HG02938 (cell line): Measurements from ENCODE around the gene PXDN.
"Not testable (repeated sequence)": the region's sequence is repeated elsewhere in the genome, so short reads cannot be mapped to it uniquely, and the experiment has no call there.

Experiments used
- ATAC-seq: cut with Tn5 transposase; IDR thresholded peaks from one replicate; pipeline ENCODE4 v1.9.1; 2021; ENCODE audit warnings: mild to moderate bottlenecking, moderate library complexity; ENCODE audit not compliant: unreplicated experiment

The PXDN gene

GRCh38 chr2:1742301-1742680, 2.0 kb downstream of the PXDN start:
- ATAC-seq, result no peak

- no peak for ATAC-seq
These were observed 2.5 kb downstream of the PXDN start for GRCh38 chr2:1741851-1742250.

- ATAC-seq, result no peak
These were observed 3.4 kb downstream of the PXDN start for GRCh38 chr2:1740716-1741589.

DNA sequence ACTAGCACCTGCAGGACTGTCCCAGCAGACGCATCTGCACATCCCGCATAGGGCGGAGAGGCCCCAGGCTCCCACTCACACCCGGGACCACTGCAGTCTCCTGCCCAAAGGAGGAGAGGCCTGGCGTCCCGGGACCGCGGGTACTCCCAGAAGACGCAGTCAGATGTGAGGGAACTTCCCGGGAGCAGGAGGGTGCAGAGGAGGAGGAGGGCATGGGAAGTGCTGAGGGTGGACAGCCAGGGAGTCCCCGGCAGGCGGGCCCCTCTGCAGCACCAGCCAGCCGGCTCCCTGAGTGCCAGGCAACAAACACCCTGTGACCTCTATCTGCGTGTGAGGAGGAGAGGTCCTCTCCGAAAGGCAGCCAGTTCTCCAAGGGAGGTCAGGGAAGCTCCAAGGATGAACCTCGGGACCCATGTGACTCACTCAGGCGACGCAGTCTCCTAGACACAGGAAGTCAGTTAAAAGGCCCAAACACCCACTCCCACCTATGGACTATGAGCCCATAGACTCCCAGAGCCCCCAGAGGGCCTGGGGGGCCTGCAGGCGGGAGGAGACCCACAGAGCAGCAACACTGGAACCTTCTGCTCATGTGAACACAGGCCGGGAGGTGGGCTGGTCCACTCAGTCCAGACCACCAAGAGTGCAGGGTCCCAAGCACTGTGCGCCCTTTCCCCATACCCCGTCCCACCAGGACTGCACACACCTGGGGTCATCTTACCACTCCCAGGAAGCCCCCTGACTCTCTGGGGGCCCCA, 4.2 kb downstream of the PXDN start:
- no peak for ATAC-seq

GRCh38 chr2:1739322-1739957, 4.9 kb downstream of the PXDN start:
- ATAC-seq, result no peak

DNA sequence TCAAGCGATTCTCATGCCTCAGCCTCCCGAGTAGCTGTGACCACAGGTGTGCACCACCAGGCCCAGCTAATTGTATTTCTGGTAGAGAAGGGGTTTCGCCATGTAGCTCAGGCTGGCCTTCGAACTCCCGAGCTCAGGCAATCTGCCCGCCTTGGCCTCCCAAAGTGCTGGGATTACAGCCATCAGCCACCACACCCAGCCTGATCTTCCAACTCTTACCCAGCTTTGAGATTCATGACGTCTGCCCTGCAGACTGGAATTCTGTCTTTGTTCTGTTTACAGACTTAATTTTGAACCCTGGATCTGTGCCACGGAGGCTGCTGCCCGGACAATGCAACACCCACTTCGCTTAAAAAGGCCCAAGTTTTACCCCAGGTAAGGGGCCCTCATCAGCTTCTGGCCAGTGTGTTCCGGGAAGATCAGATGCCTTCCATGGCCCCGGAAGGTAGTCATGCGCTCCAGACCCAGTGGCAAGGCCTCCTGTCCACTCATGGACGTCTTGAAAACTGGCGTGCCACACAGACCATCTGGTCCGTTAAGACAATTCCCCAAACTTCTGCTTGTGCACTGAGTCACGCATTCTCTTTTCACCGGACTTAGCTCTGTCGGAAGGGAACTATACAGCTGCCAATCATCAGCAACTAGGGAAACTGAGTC, 5.5 kb downstream of the PXDN start:
- ATAC-seq, result no peak

DNA sequence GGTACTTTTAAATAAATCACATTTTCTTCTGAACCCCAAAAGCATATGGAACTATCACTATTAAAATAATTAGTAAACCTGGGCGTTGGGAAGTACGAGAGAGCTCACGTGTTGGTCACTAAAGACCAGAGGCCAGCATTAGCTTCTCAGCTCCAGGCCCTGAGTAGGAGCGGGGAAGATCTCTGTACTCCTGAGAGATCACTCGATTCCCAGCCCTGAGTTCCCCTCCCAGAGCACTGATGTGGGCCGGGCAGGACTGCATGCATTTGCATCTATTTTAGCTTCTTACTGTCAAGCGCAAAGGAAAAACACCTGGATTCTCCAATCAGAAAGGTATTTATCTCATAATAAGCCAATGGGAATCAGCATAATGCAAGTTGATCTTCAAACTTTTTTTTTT, 6.2 kb downstream of the PXDN start:
- no peak for ATAC-seq

GRCh38 chr2:1736997-1737480, 7.3 kb downstream of the PXDN start:
- ATAC-seq, result no peak

- no peak for ATAC-seq
These were observed 8.3 kb downstream of the PXDN start for GRCh38 chr2:1736045-1736444.

- ATAC-seq, result not testable (repeated sequence)
These were observed 11.0 kb downstream of the PXDN start for GRCh38 chr2:1733298-1733697.

DNA sequence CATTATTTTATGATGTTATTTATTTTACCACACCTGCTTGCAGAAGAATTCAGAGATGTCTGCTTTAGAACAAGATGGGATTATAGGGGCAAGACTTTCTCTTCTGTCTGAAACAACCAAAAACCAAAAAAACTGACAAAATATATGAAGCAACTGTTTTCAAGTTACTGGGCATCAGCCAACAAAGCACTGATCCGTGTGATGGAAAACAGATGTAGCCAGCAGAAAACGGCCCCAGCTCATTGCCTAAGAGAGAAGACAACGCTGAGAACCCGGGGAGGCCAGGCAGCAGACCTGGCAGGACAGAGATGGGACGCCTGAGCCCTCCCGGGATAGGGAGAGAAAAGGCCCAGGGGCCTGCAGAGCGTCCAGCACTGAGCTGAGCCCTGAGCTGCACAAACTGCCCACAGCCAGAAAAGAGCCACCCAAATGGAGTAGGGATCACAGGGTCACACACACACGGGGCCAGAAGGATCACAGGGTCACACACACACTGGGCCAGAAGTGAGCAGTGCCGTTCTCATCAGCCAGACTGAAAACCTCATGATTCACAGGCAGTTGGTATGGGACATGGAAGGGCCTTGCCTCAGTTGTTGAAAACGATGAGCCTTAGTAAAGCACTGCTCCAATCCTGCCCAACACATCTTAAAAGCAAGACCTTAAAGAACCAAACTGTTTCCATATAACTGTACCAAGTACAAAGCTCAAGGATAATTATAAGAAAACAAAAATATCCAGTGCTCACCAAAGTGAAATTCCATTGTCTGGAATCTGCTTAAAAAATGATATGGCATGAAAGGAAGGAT, 12.1 kb downstream of the PXDN start:
- ATAC-seq, result no peak

GRCh38 chr2:1731447-1731962, 12.8 kb downstream of the PXDN start:
- ATAC-seq, result no peak

DNA sequence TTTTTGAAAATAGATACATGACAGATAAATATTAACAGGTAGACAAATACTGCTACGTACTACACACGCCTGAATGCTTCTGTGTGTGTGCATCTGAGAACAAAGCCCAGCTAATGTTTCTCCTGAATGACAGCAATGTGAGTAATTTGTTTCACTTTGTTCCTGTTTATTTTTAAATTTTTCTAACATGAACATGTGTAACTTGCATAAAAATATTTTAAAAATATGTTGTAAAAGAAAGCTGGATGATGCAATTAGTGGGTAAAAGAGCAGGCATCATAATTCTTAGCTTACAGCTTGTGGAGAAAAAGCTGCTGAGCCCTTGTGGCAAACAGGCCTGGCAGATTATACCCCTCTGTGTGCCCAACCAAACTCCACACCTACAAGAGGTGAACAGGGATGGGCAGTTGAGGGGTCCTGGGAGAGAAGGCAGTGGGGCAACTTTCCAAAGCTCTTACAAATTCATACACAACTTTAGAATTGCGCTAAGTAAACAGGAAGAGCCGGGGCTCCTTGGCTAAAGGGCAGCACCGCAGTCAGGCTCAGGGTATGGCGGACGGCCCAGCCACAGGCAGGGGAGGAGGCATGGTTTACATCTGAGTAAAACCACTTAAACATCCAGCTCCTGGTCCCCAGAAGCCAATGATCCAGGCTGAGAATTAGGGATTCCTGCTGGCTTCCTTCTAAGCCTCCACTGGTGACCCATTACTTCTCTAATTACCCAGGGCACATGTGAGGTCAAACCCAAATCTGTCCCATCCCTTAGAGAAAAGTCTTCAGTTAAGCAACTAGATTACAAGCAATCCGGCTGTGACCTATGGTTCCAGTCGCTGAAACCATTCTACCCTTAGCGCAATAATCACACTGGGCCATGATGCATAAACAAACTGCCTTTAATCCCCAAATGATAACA, 14.0 kb downstream of the PXDN start:
- ATAC-seq, result no peak

DNA sequence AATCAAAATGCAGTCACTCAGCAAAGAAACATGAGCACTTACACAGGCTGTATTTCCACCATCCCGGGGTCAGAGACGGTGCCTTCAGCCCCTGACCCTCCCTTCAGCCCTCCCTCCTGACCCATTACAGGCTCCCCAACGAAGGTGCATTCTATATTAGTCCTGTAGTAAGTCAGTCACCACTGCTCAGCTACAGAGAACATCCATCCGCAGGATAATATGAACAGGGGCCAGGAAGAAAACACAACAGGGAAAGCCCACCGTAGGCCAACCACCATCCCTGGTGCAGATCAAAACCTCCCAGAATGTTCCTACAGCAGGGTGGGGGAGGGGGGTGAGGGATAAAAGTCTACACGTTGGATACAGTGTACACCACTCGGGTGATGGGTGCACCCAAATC, 15.1 kb downstream of the PXDN start:
- ATAC-seq, result no peak

- no peak for ATAC-seq
These were observed 15.5 kb downstream of the PXDN start for GRCh38 chr2:1728821-1729220.

GRCh38 chr2:1727796-1728474, 16.4 kb downstream of the PXDN start:
- no peak for ATAC-seq

GRCh38 chr2:1727101-1727771, 17.1 kb downstream of the PXDN start:
- no peak for ATAC-seq

GRCh38 chr2:1726558-1726957, 17.8 kb downstream of the PXDN start:
- no peak for ATAC-seq
